HepG2 (cell line): Measurements from ENCODE around the gene AUH. TPM values are rescaled to one million over a fixed set of nuclear protein-coding genes. Genes with fewer than 3 reads are reported as not detected.

ENCODE experiments used
- ATAC-seq: fragments of 200-7000 bp; cut with Tn5 transposase; 3 replicates; pipeline ENCODE4 v1.9.1; 2020; ENCODE audit warnings: mild to moderate bottlenecking, moderate library complexity
- BruUV-seq: library from RNA; stranded (reverse); fragments of 400-500 nt; replicated peaks from 2 replicates; lab custom pipeline; 2021; lab: Mats Ljungman, UMichigan
- CTCF ChIA-PET: fragments of 300-600 bp; formaldehyde crosslinking; extraction: SDS; loops from one replicate; lab custom pipeline; 2021; ENCODE audit warnings: low total read pairs, inconsistent platforms, low intra/inter-chr PET ratio; lab: Yijun Ruan, JAX
- POLR2A ChIA-PET: fragments of 350-600 bp; sonication (Branson Sonifier 250); formaldehyde crosslinking; loops from one replicate; lab custom pipeline; 2020; ENCODE audit warnings: antibody characterized with exemption, inconsistent platforms; lab: Yijun Ruan, JAX
- DNase-seq: peaks from one replicate; pipeline ENCODE4 v3.0.0-alpha.2; 2015; ENCODE audit warnings: low spot score
- FAIRE-seq: peaks from 3 replicates; lab custom pipeline; 2011; peaks lifted over from hg19 to GRCh38; lab: Jason Lieb, UNC
- H2AFZ ChIP-seq: one replicate; pipeline ENCODE4 v1.6.1; 2011; ENCODE audit warnings: low read length, inconsistent platforms
- H3K27ac ChIP-seq: fragments of 300-600 bp; 3 replicates; pipeline ENCODE4 v1.8.0; 2011; ENCODE audit warnings: mixed run types, mild to moderate bottlenecking, mixed read lengths, low read length, inconsistent platforms; ENCODE audit not compliant: insufficient read depth; ENCODE audit errors: extremely low read length
- H3K27me3 ChIP-seq, 2 experiments: fragments of 200-600 bp in 1 of 2; 2 replicates in 1 of 2; 3 replicates in 1 of 2; pipeline versions ENCODE4 v1.6.0 to v1.8.0; 2011; ENCODE audit warnings: low read length in 2 of 2, mild to moderate bottlenecking in 2 of 2, moderate library complexity in 2 of 2, inconsistent platforms in 1 of 2; ENCODE audit not compliant: insufficient read depth in 2 of 2, control insufficient read depth in 1 of 2
- H3K36me3 ChIP-seq, 2 experiments: fragments of 200-600 bp in 1 of 2; replicated peaks in 1 of 2; 2 replicates in 1 of 2; 3 replicates in 1 of 2; pipeline versions ENCODE4 v1.5.1 to v1.8.0; 2011; ENCODE audit warnings: low read length in 2 of 2, inconsistent platforms in 1 of 2; ENCODE audit not compliant: insufficient read depth in 2 of 2, control insufficient read depth in 1 of 2
- H3K4me1 ChIP-seq: 2 replicates; pipeline ENCODE4 v1.5.1; 2012; ENCODE audit warnings: low read length, inconsistent platforms; ENCODE audit not compliant: insufficient read depth
- H3K4me2 ChIP-seq: 2 replicates; pipeline ENCODE4 v1.6.0; 2011; ENCODE audit warnings: low read depth, low read length, inconsistent platforms
- H3K4me3 ChIP-seq, 3 experiments: fragments of 200-600 bp in 1 of 3; sonication (generic), shearing (Covaris generic) in 1 of 3; replicated peaks in 1 of 3; 2 replicates each; pipeline ENCODE4 v1.5.1; 2011 to 2016; ENCODE audit warnings: low read length in 3 of 3, inconsistent platforms in 2 of 3, low read depth in 2 of 3, mild to moderate bottlenecking in 2 of 3, control low read depth in 1 of 3, mixed read lengths in 1 of 3; ENCODE audit not compliant: insufficient read depth in 1 of 3
- H3K79me2 ChIP-seq: one replicate; pipeline ENCODE4 v1.6.1; 2011; ENCODE audit warnings: low read length, inconsistent platforms; ENCODE audit not compliant: insufficient read depth
- H3K9ac ChIP-seq: 2 replicates; pipeline ENCODE4 v1.6.0; 2011; ENCODE audit warnings: mild to moderate bottlenecking, low read depth, low read length, inconsistent platforms; ENCODE audit not compliant: insufficient read depth
- H3K9me3 ChIP-seq: 2 replicates; pipeline ENCODE4 v1.5.1; 2012; ENCODE audit warnings: mild to moderate bottlenecking, low read length
- H4K20me1 ChIP-seq: 2 replicates; pipeline ENCODE4 v1.6.0; 2011; ENCODE audit warnings: inconsistent platforms, mild to moderate bottlenecking, low read length, moderate library complexity; ENCODE audit not compliant: insufficient read depth
- ATRX ChIP-seq: sonication (generic); formaldehyde crosslinking; IDR thresholded peaks from 2 replicates; pipeline ENCODE4 v1.4.0; 2020; ENCODE audit warnings: missing genetic modification reagents, borderline replicate concordance
- GABPA ChIP-seq, 2 experiments: IDR thresholded peaks; 2 replicates each; pipeline ENCODE4 v1.6.1; 2011 to 2016; ENCODE audit warnings: low read depth in 2 of 2, low read length in 1 of 2, missing biosample characterization in 1 of 2, missing genetic modification characterization in 1 of 2
- KMT2B ChIP-seq: IDR thresholded peaks from 2 replicates; pipeline ENCODE4 v1.6.1; 2016; ENCODE audit warnings: missing genetic modification reagents, missing compliant biosample characterization
- MIER2 ChIP-seq: IDR thresholded peaks from 2 replicates; pipeline ENCODE4 v1.6.1; 2016; ENCODE audit warnings: missing biosample characterization, missing genetic modification reagents
- NAIF1 ChIP-seq: sonication (generic); formaldehyde crosslinking; IDR thresholded peaks from 2 replicates; pipeline ENCODE4 v1.5.0; 2020; ENCODE audit warnings: mild to moderate bottlenecking, missing genetic modification reagents, borderline replicate concordance
- PAXIP1 ChIP-seq: sonication (generic); formaldehyde crosslinking; conservative IDR thresholded peaks from 2 replicates; pipeline ENCODE4 v1.4.0; 2020; ENCODE audit warnings: mild to moderate bottlenecking, missing genetic modification reagents, moderate library complexity
- SSRP1 ChIP-seq: IDR thresholded peaks from 2 replicates; pipeline ENCODE4 v1.6.1; 2016; ENCODE audit warnings: control low read depth
- ZBTB33 ChIP-seq: sonication (generic); formaldehyde crosslinking; IDR thresholded peaks from 2 replicates; pipeline ENCODE4 v1.4.0; 2020; ENCODE audit warnings: missing genetic modification reagents
- ZBTB38 ChIP-seq: sonication (generic); formaldehyde crosslinking; IDR thresholded peaks from 2 replicates; pipeline ENCODE4 v1.5.1; 2020; ENCODE audit warnings: mild to moderate bottlenecking, missing genetic modification reagents
- ZBTB7B ChIP-seq: sonication (generic); formaldehyde crosslinking; IDR thresholded peaks from 2 replicates; pipeline ENCODE4 v1.4.0; 2020; ENCODE audit warnings: missing genetic modification reagents
- ZNF263 ChIP-seq: sonication (generic); formaldehyde crosslinking; IDR thresholded peaks from 2 replicates; pipeline ENCODE4 v1.4.0; 2020; ENCODE audit warnings: missing genetic modification reagents
- ZNF3 ChIP-seq: IDR thresholded peaks from 2 replicates; pipeline ENCODE4 v1.7.0; 2017; ENCODE audit warnings: inconsistent platforms
- ZNF569 ChIP-seq: sonication (generic); formaldehyde crosslinking; IDR thresholded peaks from 2 replicates; pipeline ENCODE4 v1.5.0; 2020; ENCODE audit warnings: mild to moderate bottlenecking, missing genetic modification reagents, moderate library complexity, borderline replicate concordance
- ZNF576 ChIP-seq: sonication (generic); formaldehyde crosslinking; IDR thresholded peaks from 2 replicates; pipeline ENCODE4 v1.4.0; 2020; ENCODE audit warnings: mild to moderate bottlenecking, missing genetic modification reagents
- WGBS: methylation state at CpG from one replicate; pipeline ENCODE4 v1.1.6; 2017; ENCODE audit warnings: low lambda C conversion rate; 5-methylcytosine and 5-hydroxymethylcytosine counted together
- in situ Hi-C: cut with HindIII; loops from 2 replicates; pipeline ENCODE4 v1.10.0; 2017; ENCODE audit warnings: low pct_unique_long_range_greater_than_20kb; ENCODE audit not compliant: extremely low pct_ligation_motif_present
- intact Hi-C: fragments of 100-400 bp; cut with micrococcal nuclease; formaldehyde crosslinking; loops from one replicate; pipeline ENCODE4 v1.10.0; 2022; ENCODE audit not compliant: unreplicated experiment
- polyA plus RNA-seq, 8 experiments: library from polyadenylated mRNA; depleted of rRNA in 3 of 8; stranded (reverse) in 7 of 8; unstranded in 1 of 8; fragments of >200 nt; fragmentation: Illumina TruSeq in 4 of 8; extraction: Trizol in 4 of 8; gene quantifications; 2 replicates each; pipeline versions ENCODE4 v1.2.1 to v1.2.3, GENCODE V29; 2011 to 2016; ENCODE audit warnings: low read depth in 4 of 8, missing spikeins in 1 of 8, mixed read lengths in 1 of 8; ENCODE audit not compliant: insufficient read depth in 1 of 8
- total RNA-seq, 5 experiments: library from RNA; depleted of rRNA; stranded (reverse); fragments of >200 nt; fragmentation: Illumina TruSeq; extraction: Trizol; gene quantifications; 2 replicates each; pipeline ENCODE4 v1.2.3, GENCODE V29; 2016; ENCODE audit warnings: low read depth in 1 of 5

The AUH gene
- total and polyA plus RNA-seq, 2 of the 13 experiments (the other 11 are each of a cell fraction or from before 2014, with no cell fraction given): 25.8 to 31.9 TPM

GRCh38 chr9:91405343-91406077, 43.8 kb upstream of the AUH start:
- WGBS: 95% methylated on average over 19 of the region's 25 CpGs
- peaks cover 16 to 24% of the 10 kb centered on the region in 2 experiments for H3K36me3 ChIP-seq
- H3K27ac ChIP-seq: no peak overlapping the region
- peaks cover 36% of the 10 kb centered on the region for H3K4me1 ChIP-seq
- no peak overlapping the region for H3K4me3 ChIP-seq
- H2AFZ ChIP-seq: no peak overlapping the region
- in situ Hi-C loops (no loop called here), intact Hi-C loops (no loop called here)
- no peak overlapping the region for H3K4me2 ChIP-seq
- no TSS peak for BruUV-seq
- H3K27me3 ChIP-seq: no peaks in the 10 kb centered on the region
- ATAC-seq: peak; percentile 31; the same call in 2 of the 3 replicates
- CTCF ChIA-PET: no interaction called here
- POLR2A ChIA-PET: interaction anchor here (0.6 to 1.5 kb wide), 3 partner anchors 9 to 489 kb away, joined by 3 to 5 read pairs (median 3); no protein-coding TSS in a partner anchor
- no peak for FAIRE-seq
- peaks cover 18% of the 10 kb centered on the region for H3K79me2 ChIP-seq
- H3K9me3 ChIP-seq: no peaks in the 10 kb centered on the region
- no peak overlapping the region for H3K9ac ChIP-seq
- peaks cover 45% of the 10 kb centered on the region for H4K20me1 ChIP-seq
- no peak for DNase-seq
- no peak for TF ChIP-seq GABPA (IDR thresholded peaks at IDR 0.05; ENCODE audit: low read depth, low read length)
- TF ChIP-seq GABPA (CRISPR knock-in tag; IDR thresholded peaks at IDR 0.05; ENCODE audit: low read depth): no peak
- TF ChIP-seq ZNF576: no peak
- TF ChIP-seq ZNF3: no peak
- no peak for TF ChIP-seq KMT2B (CRISPR knock-in tag)
- no peak for TF ChIP-seq NAIF1 (CRISPR knock-in tag)
- TF ChIP-seq ZNF263 (CRISPR knock-in tag): no peak
- 0 out of 2 replicates have a peak, but pooled peaks have one; percentile 24 for TF ChIP-seq ZBTB38 (CRISPR knock-in tag)
- TF ChIP-seq ZNF569 (CRISPR knock-in tag): no peak
- no peak for TF ChIP-seq PAXIP1 (CRISPR knock-in tag)
- no peak for TF ChIP-seq MIER2 (CRISPR knock-in tag)
- TF ChIP-seq ZBTB33 (CRISPR knock-in tag): 0 out of 2 replicates have a peak, but pooled peaks have one; percentile 50
- TF ChIP-seq SSRP1 (CRISPR knock-in tag): 0 out of 2 replicates have a peak, but pooled peaks have one; percentile 22
- TF ChIP-seq ATRX (CRISPR knock-in tag): no peak
- TF ChIP-seq ZBTB7B (CRISPR knock-in tag): no peak
